ENCODE measurements around the gene EGF. TPM values are rescaled to one million over a fixed set of nuclear protein-coding genes. Genes with fewer than 3 reads are reported as not detected.
A peak's percentile ranks its signal among the peaks of the same experiment; 100 is the strongest.

The EGF gene
- total RNA-seq, 2 donors from 2014 or later, result 7.4 to 13.4 TPM

- H3K27me3 ChIP-seq, result no peaks in the 10 kb centered on the region
- DNase-seq (ENCODE audit: low spot score), result no peak
- peaks cover 0 to 3% of the 10 kb centered on the region in 2 donors for H3K4me1 ChIP-seq
- H3K27ac ChIP-seq, result peak overlapping the region in 1 of 2 donors; percentile 87
- peak overlapping the region in 1 of 2 donors; percentile 7 for H3K4me3 ChIP-seq
- no peaks in the 10 kb centered on the region for H3K9me3 ChIP-seq
- H3K36me3 ChIP-seq, result no peaks in the 10 kb centered on the region
- no peak for TF ChIP-seq CTCF (IDR thresholded peaks at IDR 0.05)
Observed at GRCh38 chr4:109915385-109916026, 2.8 kb downstream of the EGF start.

GRCh38 chr4:109916027-109916409 lies 3.3 kb downstream of the EGF start:
- H3K36me3 ChIP-seq, result no peaks in the 10 kb centered on the region
- no peaks in the 10 kb centered on the region for H3K27me3 ChIP-seq
- H3K4me1 ChIP-seq, result peaks cover 0 to 3% of the 10 kb centered on the region in 2 donors
- no peak overlapping the region for H3K27ac ChIP-seq
- TF ChIP-seq CTCF (IDR thresholded peaks at IDR 0.05), result no peak
- DNase-seq (ENCODE audit: low spot score), result no peak
- H3K4me3 ChIP-seq, result no peak overlapping the region
- no peaks in the 10 kb centered on the region for H3K9me3 ChIP-seq

- H3K9me3 ChIP-seq, result no peaks in the 10 kb centered on the region
Observed at GRCh38 chr4:109921384-109921808, 8.7 kb downstream of the EGF start.

GRCh38 chr4:109925396-109925795 lies 12.7 kb downstream of the EGF start:
- H3K36me3 ChIP-seq, result no peaks in the 10 kb centered on the region
- DNase-seq (ENCODE audit: low spot score), result no peak
- H3K9me3 ChIP-seq, result no peaks in the 10 kb centered on the region
- no peak overlapping the region for H3K27ac ChIP-seq
- TF ChIP-seq CTCF (IDR thresholded peaks at IDR 0.05), result no peak
- H3K4me1 ChIP-seq, result no peaks in the 10 kb centered on the region
- H3K27me3 ChIP-seq, result no peaks in the 10 kb centered on the region
- H3K4me3 ChIP-seq, result no peak overlapping the region

More at GRCh38 chr4:109921384-109921808, 8.7 kb downstream of the EGF start:
- no peaks in the 10 kb centered on the region for H3K4me1 ChIP-seq
- no peak overlapping the region for H3K27ac ChIP-seq
- H3K4me3 ChIP-seq, result no peak overlapping the region
- H3K36me3 ChIP-seq, result no peaks in the 10 kb centered on the region
- TF ChIP-seq CTCF (IDR thresholded peaks at IDR 0.05), result no peak
- H3K27me3 ChIP-seq, result no peaks in the 10 kb centered on the region
- DNase-seq (ENCODE audit: low spot score), result no peak

GRCh38 chr4:109928327-109929045 lies 15.8 kb downstream of the EGF start:
- DNase-seq (ENCODE audit: low spot score), result no peak
- Histone ChIP-seq H3K4me3 (no peak overlapping the region), H3K27me3 (no peaks in the 10 kb centered on the region), H3K27ac (no peak overlapping the region), H3K9me3 (no peaks in the 10 kb centered on the region), H3K36me3 (no peaks in the 10 kb centered on the region), H3K4me1 (no peaks in the 10 kb centered on the region)
- no peak for TF ChIP-seq CTCF (IDR thresholded peaks at IDR 0.05)

Measured in right atrium auricular region (tissue), 2 donors.